Left kidney (tissue), 1 donor: ENCODE results near the gene INA. TPM values are rescaled to one million over a fixed set of nuclear protein-coding genes. Genes with fewer than 3 reads are reported as not detected.

Experiments used
- polyA plus RNA-seq: library from polyadenylated mRNA; unstranded; fragments of 120-200 nt; gene quantifications from one replicate; pipeline ENCODE4 v1.2.1, GENCODE V29; 2013; ENCODE audit not compliant: insufficient read length

The INA gene
- polyA plus RNA-seq, 1 donor = 0.53 TPM

Other genes starting within 250 kb of the INA start
- gene NT5C2, start 83.9 kb upstream of the INA start, polyA plus RNA-seq = 139 TPM
- 0.18 TPM for gene RPEL1, start 31.3 kb upstream of the INA start, polyA plus RNA-seq
- 15.7 TPM for gene PCGF6, start 74.0 kb downstream of the INA start, polyA plus RNA-seq
- gene TAF5, start 90.8 kb downstream of the INA start, polyA plus RNA-seq = 9.4 TPM
- 226 TPM for gene ATP5MK, start 119.3 kb downstream of the INA start, polyA plus RNA-seq
- 40.4 TPM for gene PDCD11, start 119.5 kb downstream of the INA start, polyA plus RNA-seq
- gene CALHM2, start 175.2 kb downstream of the INA start, polyA plus RNA-seq = 10.3 TPM
- 0.05 TPM for gene CALHM1, start 181.8 kb downstream of the INA start, polyA plus RNA-seq
- not detected for gene CALHM3, start 202.1 kb downstream of the INA start, polyA plus RNA-seq
- 1.6 TPM for gene NEURL1, start 216.6 kb downstream of the INA start, polyA plus RNA-seq